ENCODE data around the gene SDF2L1. TPM values are rescaled to one million over a fixed set of nuclear protein-coding genes. Genes with fewer than 3 reads are reported as not detected.

SDF2L1 gene
- total and polyA plus RNA-seq, 9 of the 15 experiments (the other 6 are each of a cell fraction or from before 2014, with no cell fraction given) = 15.1 to 989 (median 124) TPM

GRCh38 chr22:21661991-21662390 is 19.9 kb downstream of the SDF2L1 start:
- POLR2A ChIA-PET = interaction anchor here (1.8 to 8.9 kb wide), 4 partner anchors 9 to 30 kb away, joined by 4 to 167 read pairs (median 43); partner anchors contain the start of genes CCDC116 and SDF2L1
- Histone ChIP-seq H3K27me3 (ENCODE audit: control insufficient read depth in 2 of 2, insufficient read depth in 2 of 2, low read length in 2 of 2) (no peaks in the 10 kb centered on the region), H3K27ac (ENCODE audit: extremely low read depth, low read depth, low read length) (no peak overlapping the region), H4K20me1 (replicated peaks; ENCODE audit: control insufficient read depth, insufficient read depth, low read length) (no peaks in the 10 kb centered on the region), H3K79me2 (ENCODE audit: control insufficient read depth, insufficient read depth, low read length) (peaks cover 11% of the 10 kb centered on the region), H3K9ac (ENCODE audit: insufficient read depth in 1 of 2, low read depth in 2 of 2, low read length in 2 of 2) (no peak overlapping the region), H3K9me1 (ENCODE audit: control insufficient read depth, insufficient read depth, low read length) (peaks cover 8% of the 10 kb centered on the region), H3K4me1 (replicated peaks in 1 of 2; ENCODE audit: control insufficient read depth in 2 of 2, insufficient read depth in 2 of 2, low read length in 2 of 2) (peaks cover 12 to 43% of the 10 kb centered on the region in 2 experiments), H2AFZ (ENCODE audit: low read depth, low read length) (no peak overlapping the region), H3K4me2 (ENCODE audit: insufficient read depth, low read length) (no peak overlapping the region), H3K4me3 (no peak overlapping the region), H3K9me3 (replicated peaks; ENCODE audit: control insufficient read depth, insufficient read depth, low read depth, low read length) (0 out of 2 replicates have a peak, but pooled peaks cover 2% of the 10 kb centered on the region), H3K36me3 (ENCODE audit: control insufficient read depth, insufficient read depth, low read length) (no peaks in the 10 kb centered on the region)
- FAIRE-seq (no peak), ATAC-seq (no peak), DNase-seq (ENCODE audit: extremely low read depth in 1 of 4, low spot score in 3 of 4) (no peak)
- WGBS (ENCODE audit: insufficient coverage, low coverage, missing lambda C conversion rate) = 33% methylated on average over 5 of the region's 5 CpGs
- CTCF ChIA-PET (ENCODE audit: low intra/inter-chr PET ratio) = no interaction called here
- intact Hi-C loops (cut with micrococcal nuclease) (no loop called here), in situ Hi-C loops (cut with MboI) (loop anchor here (25.0 kb wide), 1 partner anchor 1325 kb away; no protein-coding TSS in a partner anchor)
- no TSS peak for BruUV-seq (replicated peaks)
- TF ChIP-seq JUND (IDR thresholded peaks at IDR 0.05; ENCODE audit: borderline replicate concordance, low read depth, low read length) (0 out of 2 replicates have a peak, but pooled peaks have one; percentile 15), JUND (tag; IDR thresholded peaks at IDR 0.05; ENCODE audit: borderline replicate concordance, low read depth, low read length) (no peak), NFE2L1 (tag; IDR thresholded peaks at IDR 0.05; ENCODE audit: borderline replicate concordance, low read depth) (no peak), RCOR1 (IDR thresholded peaks at IDR 0.05; ENCODE audit: borderline replicate concordance in 1 of 2, low read depth in 2 of 2, low read length in 2 of 2) (peak in 1 of 2 experiments; percentile 64; a peak in 1 of 4 replicates), ATF3 (IDR thresholded peaks at IDR 0.05) (no peak), ATF3 (CRISPR knock-in tag; conservative IDR thresholded peaks at IDR 0.05) (peak; percentile 66; the same call in 1 of the 2 replicates), HMG20A (CRISPR knock-in tag; conservative IDR thresholded peaks at IDR 0.05) (no peak), ZKSCAN1 (IDR thresholded peaks at IDR 0.05; ENCODE audit: low read depth, low read length) (peak; percentile 38; the same call in 1 of the 2 replicates), ZFP36 (IDR thresholded peaks at IDR 0.05; ENCODE audit: low read depth, low read length, partially characterized antibody) (peak; percentile 98), ARID2 (IDR thresholded peaks at IDR 0.05) (no peak)
